Stimulated activated CD8-positive, alpha-beta memory T cell treated with anti-CD3 and anti-CD28 coated beads, Interleukin-12 subunit alpha, Interleukin-12 subunit beta, amount 100 ng/mL, for 24 hours (primary cell): Measurements from ENCODE around the gene COL4A4.
"Not testable (repeated sequence)": the region's sequence is repeated elsewhere in the genome, so short reads cannot be mapped to it uniquely, and the experiment has no call there.

Experiments
- DNase-seq: peaks from one replicate; pipeline ENCODE4 v3.0.0-alpha.2; 2020; ENCODE audit errors: extremely low read depth

COL4A4 gene

GRCh38 chr2:227163998-227164762, at the start of gene COL4A4, which contains the start of gene COL4A3:
Gene COL4A4 (minus strand): TSS chr2:227164205. CDS start chr2:227147483, 16,722 bp downstream.
Gene COL4A3 (plus strand): TSS chr2:227164624. CDS start chr2:227164727, 103 bp downstream.
- no peak for DNase-seq

DNA sequence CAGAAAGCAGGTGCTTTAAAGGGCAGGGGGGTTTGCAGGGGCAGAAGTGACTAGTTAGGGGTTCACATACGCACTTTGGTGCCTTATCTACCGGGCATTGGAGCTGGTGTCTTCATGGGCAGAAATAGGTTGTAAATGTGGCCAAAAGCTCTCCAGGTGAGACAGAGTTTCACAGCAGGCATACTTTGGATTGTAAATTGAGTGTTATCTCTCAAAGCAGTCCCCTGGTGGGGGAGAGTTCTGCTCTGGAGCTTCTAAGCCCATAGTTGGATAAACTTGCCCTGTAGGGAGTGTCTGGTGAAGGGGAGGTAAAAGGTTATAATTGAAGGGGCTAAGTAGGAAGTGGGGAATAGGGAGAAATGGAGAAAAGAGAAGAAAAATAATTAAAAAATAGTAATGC, 43.6 kb upstream of the COL4A4 start:
- DNase-seq, result no peak

DNA sequence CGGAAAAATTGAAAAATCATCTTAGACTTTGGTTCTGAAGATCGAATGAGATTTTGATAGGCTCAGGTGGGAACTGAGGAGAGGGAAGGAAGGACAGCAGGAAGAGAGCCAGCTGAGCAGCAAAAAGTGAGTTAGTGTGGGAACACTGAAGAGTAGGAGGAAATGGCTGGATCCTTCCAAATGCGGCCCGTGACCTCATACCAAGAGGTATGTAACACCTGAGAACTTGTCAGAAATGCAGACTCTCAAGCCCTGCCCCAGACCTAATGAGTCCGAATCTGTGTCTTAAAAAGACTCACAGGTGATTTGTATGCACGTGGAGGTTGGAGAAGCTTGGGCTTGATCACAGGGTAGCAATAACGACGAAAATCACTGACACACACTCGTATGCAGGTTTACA, 42.4 kb upstream of the COL4A4 start:
- DNase-seq, result no peak

DNA sequence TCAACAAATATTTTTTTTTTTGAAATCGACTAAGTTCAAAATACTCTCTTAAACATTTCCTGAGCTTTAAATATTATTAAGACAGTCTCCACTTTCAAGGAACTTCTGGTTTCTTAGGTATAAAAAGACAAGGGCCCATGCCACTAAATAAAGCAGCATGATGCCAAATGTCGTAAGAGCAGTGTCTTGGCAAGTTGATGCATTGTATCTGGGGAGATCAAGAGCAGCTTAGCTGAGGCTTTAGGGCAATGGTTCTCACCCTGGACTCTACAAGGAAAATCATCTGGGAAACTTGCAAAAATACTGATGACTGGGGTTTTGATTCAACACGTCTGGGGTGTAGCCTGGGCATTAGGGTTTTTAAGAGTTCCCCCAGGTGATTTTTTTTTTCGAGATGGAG, 41.7 kb upstream of the COL4A4 start:
- no peak for DNase-seq

DNA sequence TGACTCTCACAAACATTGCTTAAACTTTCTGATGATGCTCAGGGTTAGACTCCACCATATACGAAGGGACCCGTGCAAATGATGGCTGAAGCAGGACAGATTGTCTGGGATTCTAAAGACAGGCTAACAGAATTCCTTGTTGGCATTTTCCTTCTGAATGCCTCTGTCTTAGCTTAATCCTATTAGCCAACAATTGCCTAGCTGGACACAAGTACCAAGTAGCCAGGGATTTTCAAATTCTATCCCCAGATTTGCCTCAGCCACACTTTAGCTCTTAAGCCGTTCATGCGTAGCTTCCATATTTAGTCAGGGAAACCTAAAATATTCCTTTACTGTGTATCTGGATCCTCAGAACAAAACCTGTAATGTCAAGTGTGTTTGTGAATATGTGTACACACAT, 40.4 kb upstream of the COL4A4 start:
- DNase-seq, result no peak

GRCh38 chr2:227201771-227202170, 37.8 kb upstream of the COL4A4 start:
- DNase-seq, result no peak

- no peak for DNase-seq
Observed at GRCh38 chr2:227198866-227199265, 34.9 kb upstream of the COL4A4 start.

GRCh38 chr2:227194219-227194618, 30.2 kb upstream of the COL4A4 start:
- DNase-seq, result no peak

DNA sequence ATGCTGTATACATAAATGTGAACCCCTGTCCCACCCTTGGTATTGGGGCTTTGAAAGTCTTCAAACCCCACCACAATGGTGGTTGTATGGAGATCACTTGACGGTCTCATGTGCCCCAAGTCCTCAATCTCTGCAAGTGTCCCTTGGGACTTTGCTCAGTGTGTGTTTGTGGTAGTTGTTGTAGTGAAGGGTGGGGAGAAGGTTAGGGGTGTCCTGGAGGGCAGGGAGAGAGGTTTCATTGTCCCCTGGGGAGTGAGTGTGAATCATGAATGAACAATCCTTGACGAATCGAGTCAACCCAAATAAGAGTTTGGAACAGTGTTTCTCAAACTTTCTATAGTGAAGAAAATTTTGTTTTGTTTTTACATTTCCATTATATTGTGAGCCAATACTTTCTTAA, 28.5 kb upstream of the COL4A4 start:
- no peak for DNase-seq

GRCh38 chr2:227191367-227191766, 27.4 kb upstream of the COL4A4 start:
- no peak for DNase-seq

DNA sequence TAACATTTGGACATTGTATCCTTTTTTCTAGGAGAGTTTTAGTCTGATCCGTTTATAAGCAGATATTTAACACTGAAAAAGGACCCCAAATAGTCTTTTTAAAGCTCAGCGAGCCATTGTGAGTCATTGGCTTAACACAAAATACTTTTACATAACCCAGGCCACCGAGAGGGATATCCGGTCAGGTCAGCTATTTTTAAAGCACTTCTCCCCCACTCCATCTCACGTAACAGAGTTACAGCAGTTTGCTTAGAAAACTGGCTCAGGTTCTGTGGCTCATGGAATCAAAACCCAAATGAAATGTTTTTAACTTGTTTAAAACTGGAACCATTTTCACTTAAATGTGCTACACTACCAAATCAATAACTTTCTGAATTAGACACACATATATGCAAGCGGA, 24.3 kb upstream of the COL4A4 start:
- DNase-seq, result no peak

DNA sequence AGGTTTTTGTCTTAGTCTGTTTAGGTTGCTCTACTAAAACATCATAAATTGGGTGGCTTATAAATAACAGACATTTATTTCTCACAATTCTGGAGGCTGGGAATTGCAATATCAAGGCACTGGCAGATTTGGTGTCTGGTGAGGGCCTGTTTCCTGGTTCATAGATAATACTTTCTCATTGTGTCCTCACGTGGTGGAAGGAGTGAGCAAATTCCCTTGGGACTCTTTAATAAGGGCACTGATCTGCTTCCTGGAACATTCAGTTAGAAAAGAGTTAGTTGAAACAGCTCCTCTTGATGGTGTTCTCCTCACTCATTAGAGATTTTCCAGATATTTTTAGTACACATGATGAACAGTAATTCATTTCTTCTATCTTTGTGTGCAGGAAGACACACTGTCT, 22.7 kb upstream of the COL4A4 start:
- DNase-seq, result no peak

GRCh38 chr2:227185615-227186232, 21.7 kb upstream of the COL4A4 start:
- no peak for DNase-seq

- no peak for DNase-seq
Observed at GRCh38 chr2:227183657-227184367, 19.8 kb upstream of the COL4A4 start.

DNA sequence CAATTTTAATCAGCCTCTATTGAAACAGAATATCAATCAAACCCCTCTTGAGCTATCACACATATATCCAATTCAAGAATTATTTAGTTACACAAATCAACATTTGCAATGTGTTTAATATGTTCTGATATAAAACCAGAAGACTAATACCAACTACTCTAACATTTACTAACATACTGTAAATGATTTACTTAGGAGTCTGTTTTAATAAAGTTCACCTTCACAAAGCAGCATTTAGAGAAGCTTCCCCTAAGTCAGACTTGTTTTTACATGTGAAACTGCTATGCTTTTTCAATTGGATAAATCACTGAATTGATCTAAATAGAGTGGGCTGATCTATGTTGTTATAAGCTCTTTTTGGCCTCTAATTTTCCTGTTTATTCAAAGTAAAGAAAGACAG, 18.8 kb upstream of the COL4A4 start:
- DNase-seq, result no peak

DNA sequence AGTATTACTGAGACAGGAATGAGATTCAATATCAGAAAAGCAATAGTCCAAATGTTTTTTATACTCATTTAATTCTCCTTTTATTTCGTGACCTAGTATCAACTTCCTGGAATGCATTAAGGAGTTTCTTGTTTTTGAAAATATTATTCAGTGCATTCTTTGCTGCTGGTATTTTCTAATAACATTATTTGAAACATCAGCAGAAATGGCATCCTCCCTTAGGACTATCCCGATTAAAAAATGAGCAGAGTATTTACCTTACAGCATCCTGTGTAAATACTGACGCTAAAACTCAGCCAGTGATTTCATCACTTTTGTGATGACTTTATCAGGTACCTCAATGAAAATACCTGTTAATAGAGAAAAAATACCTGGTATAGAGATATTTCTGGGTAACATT, 16.8 kb upstream of the COL4A4 start:
- DNase-seq, result no peak

GRCh38 chr2:227179988-227180685, 16.1 kb upstream of the COL4A4 start:
- no peak for DNase-seq

DNA sequence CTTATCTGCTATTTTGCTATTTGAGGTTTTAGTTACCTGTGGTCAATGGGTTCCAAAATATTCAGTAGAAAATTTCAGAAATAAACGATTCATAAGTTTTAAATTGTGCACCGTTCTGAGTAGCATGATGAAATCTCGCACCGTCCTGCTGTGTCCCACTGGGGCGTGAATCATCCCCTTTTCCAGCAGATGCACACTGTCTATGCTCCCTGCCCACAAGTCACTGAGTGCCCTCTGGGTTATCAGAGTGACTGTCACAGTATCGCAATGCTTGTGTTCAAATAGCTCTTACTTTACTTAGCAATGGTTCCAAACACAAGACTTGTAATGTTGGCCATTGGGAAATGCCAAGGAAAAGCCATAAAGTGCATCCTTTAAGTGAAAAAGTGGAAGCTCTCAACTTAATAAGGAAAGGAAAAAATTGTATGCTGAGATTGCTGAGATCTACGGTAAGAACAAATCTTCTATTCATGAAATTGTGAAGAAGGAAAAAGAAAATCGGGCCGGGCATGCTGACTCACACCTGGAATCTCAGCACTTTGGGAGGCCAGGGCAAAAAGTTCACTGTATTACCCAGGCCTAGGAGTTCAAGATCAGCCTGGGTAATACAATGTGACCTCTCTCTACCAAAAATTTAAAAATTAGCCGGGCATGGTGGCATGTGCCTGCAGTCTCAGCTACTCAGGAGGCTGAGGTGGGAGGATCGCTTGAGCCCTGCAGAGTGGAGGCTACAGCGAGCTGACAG, 13.8 kb upstream of the COL4A4 start:
- no peak for DNase-seq

DNA sequence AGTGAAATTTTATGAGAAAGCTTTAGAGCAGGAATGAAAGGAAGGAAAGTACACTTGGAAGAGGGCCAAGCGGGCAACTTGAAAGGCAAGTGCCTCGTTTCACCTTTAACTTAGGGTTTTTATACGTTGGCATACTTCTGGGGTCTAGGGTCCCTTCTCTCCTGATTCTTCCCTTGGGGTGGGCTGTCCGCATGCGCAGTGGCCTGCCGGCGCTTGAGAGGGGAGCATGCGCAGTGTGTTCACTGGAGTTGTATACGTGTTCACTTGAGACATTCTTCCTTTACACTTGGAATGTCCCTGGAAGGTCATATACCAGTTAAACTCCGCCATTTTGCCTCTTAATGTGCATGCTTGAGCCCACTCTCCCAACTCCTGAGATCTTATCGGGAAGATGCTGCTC, 7.8 kb upstream of the COL4A4 start:
- not testable (repeated sequence) for DNase-seq

GRCh38 chr2:227164763-227165291, 822 bp upstream of the COL4A4 start:
- DNase-seq, result no peak

DNA sequence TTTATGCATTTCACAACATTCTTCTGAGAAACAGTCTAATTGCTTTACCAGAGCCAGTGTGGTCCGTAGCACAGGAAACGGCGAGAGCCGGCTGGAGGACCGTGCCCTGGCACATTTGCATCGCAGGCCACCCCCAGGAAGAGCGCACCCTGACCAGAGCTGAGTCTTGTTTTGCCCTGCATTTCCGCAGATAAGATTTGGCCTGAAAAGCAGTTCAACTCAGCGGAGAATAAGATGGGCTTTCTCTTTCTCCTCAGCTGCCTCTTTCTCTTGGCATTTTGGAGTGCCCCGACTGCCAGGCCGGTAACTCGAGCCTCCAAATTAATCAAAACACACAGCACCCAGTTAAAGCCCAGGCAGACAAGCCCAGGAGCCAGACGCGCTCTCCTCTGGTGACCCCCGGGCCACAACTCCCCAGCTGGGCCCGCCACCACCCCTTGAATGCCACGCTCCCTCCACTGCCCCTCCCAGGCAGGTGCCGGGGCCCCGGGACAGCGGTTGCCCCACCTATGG, 464 bp downstream of the COL4A4 start:
- no peak for DNase-seq
